ENCODE measurements around the gene ARHGAP31.

Gene ARHGAP31

GRCh38 chr3:119395923-119396358 lies 101.8 kb downstream of the ARHGAP31 start:
- no peak for DNase-seq (ENCODE audit: low read depth in 2 of 2)

DNA sequence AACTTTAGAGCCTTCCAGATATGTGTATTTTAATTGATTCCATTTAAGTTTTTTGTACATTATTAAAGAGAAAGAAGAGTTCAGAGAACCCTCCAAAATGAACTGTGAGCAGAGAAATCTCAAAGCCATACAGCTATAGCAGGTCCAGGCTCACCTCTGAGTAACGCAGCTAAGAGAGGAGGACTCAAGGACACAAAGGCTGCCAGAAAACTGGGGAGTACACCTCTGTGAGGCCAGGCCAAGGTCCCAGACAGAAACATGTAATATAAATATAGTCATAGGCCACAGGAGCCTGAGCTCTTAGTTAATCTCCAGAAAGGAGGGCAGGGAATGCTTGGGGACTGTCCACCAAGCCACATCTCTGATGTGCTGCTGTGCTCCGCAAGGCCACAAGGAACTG lies 102.7 kb downstream of the ARHGAP31 start:
- no peak for DNase-seq (ENCODE audit: low read depth in 2 of 2)

- DNase-seq (ENCODE audit: low read depth in 2 of 2), result no peak
These were observed 106.3 kb downstream of the ARHGAP31 start for GRCh38 chr3:119400466-119400865.

GRCh38 chr3:119401069-119401468 lies 106.9 kb downstream of the ARHGAP31 start:
- DNase-seq (ENCODE audit: low read depth in 2 of 2), result no peak

GRCh38 chr3:119401503-119402440 lies 107.6 kb downstream of the ARHGAP31 start:
- DNase-seq (ENCODE audit: low read depth in 2 of 2), result no peak

- no peak for DNase-seq (ENCODE audit: low read depth in 2 of 2)
These were observed 108.6 kb downstream of the ARHGAP31 start for GRCh38 chr3:119402791-119403190.

DNA sequence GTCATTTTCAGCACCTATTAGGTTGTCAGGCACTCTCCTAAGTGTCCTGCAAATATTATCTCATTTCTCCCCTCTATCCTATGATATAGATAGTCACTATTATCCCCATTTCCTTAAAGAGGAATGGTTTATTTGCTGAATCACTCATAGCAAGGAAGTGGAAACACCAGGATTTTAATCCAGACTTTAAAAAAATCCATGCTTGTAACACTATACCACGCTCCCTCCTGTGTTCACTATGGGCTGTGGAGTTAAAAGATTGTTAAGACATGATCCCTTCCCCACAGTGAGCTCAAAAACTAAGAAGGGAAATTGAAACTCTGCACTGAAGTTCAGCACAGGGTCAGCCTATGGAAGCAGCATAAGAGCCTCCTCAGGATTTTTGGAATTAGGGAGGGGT lies 109.0 kb downstream of the ARHGAP31 start:
- no peak for DNase-seq (ENCODE audit: low read depth in 2 of 2)

- DNase-seq (ENCODE audit: low read depth in 2 of 2), result no peak
These were observed 111.1 kb downstream of the ARHGAP31 start for GRCh38 chr3:119405315-119405714.

GRCh38 chr3:119408243-119408950 lies 114.2 kb downstream of the ARHGAP31 start:
- no peak for DNase-seq (ENCODE audit: low read depth in 2 of 2)

GRCh38 chr3:119409844-119410243 lies 115.7 kb downstream of the ARHGAP31 start:
- DNase-seq (ENCODE audit: low read depth in 2 of 2), result no peak

- DNase-seq (ENCODE audit: low read depth in 2 of 2), result no peak
These were observed 119.6 kb downstream of the ARHGAP31 start for GRCh38 chr3:119413603-119414280.

DNA sequence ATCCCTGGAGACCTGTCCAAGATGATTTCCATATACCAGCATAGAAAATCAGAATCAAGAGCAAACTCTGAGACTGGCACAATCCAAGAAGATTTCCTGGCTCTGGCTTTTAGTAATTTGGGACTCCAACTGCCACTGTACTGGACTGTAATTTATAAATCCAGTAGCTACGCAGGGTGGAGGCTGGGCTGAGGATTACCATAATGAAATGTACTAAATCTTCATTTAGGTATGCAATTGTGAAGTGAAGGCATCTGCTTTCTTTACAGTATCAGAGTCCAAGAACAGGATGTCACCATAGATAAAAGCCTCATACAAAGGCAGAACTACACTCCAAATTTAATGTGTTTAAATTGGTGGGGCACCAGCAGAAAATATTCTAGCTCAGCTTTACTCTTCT lies 122.7 kb downstream of the ARHGAP31 start:
- DNase-seq (ENCODE audit: low read depth in 2 of 2), result no peak

DNA sequence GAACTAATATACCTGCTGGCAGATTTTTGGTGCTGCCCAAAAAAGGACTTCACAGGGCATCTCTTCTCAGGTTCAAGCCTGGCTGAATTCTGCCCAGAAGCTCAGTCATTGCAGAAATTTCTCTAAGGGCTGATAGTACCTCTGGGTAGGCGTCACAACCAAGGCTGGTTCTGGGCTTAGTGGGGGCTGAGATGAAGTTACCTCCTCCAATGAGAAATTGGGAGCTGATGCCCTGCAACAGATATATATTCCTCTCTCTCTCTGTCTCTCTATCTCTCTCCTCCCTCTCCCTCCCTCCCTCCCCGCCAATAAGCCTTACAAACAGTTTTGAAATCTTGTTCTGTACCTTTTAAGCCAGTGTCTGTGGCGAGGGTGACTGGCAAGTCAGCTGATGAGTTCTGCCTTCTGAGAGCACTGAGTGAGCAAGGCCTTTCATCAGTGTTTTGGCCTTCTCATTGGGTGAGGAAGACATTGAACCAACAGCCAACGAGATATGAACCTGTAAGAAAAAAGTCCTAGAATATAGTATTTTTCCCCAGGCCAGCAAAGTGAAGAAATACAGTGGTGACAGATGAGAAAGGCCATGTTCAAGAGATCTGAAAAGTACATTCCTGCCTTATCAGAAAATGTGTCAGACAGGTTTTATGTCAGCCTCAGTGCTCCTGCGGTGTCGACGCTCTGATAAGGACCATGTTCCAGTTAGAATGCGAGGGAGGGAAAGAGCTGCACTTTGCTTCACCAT lies 123.8 kb downstream of the ARHGAP31 start:
- no peak for DNase-seq (ENCODE audit: low read depth in 2 of 2)

DNA sequence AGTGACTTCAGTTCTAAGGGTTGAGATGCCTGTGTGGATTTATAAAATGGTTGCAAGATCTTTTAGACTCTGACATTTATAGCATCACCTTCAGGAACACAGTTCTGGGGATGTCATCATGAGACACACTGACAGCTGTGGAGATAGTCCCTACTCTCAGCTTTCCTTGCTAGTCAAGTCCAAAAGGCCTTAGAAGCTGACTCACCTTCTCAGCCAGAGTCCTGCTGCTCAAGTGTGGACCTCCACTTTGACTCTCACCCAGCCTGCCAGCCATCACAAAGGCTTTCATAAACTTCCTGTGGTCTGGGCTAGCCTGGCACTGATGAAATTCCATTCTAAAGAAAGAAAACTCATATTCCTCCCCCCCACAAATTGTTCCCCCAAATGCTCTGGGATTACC lies 124.5 kb downstream of the ARHGAP31 start:
- DNase-seq (ENCODE audit: low read depth in 2 of 2), result no peak

DNA sequence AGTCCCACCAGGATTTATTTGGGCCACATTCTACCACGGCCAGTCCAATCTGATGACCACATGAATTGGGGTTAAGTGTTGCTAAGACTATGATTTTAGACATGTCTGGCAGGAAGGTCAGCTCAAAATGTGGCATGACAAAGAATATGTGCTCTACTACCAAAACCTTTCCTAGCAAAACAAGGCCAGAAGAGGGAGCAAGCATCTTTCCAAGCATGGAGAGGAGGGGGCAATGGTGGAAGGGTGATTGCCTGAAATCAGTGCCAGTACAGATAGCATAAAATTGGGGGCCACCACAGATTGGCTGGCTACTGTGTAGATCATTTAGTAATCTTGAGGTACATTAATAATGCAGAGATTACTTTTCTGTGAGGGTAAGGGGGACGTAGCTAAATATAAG lies 126.0 kb downstream of the ARHGAP31 start:
- DNase-seq (ENCODE audit: low read depth in 2 of 2), result no peak

GRCh38 chr3:119427669-119428068 lies 133.5 kb downstream of the ARHGAP31 start:
- no peak for DNase-seq (ENCODE audit: low read depth in 2 of 2)

GRCh38 chr3:119428538-119428937 lies 134.4 kb downstream of the ARHGAP31 start:
- no peak for DNase-seq (ENCODE audit: low read depth in 2 of 2)

DNA sequence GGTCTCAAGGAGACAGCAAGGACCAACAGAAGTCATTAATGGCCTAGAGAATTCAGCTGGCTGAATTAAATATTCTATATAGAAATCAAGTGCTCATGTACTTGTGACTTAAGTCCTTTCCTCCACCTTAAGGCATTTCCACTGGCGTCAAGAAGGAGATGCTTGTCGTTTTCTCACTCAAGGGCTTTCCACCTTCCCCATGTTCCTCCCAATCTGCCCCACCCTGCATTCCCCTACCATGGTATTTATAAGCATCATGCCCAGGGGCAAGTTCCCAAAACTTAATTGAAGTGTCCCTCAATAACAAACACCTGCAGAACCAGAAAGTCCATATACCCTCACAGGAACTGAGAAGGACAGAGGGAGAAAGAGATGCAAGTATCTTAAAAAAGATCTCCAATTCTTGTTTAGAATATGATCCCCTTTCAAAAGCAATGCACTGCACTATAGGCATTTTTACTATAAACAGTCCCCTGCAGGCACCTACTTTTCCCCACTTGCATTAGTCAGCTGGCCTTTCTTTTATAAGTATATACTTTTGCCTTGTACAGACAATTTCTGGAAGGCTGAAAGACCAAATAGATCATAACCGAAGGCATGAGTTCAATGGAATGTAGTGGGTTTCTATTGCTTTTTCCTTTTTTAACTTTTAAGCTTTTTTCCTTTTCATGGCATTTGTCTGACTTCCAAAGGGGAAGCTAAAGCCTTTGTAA lies 139.6 kb downstream of the ARHGAP31 start:
- DNase-seq (ENCODE audit: low read depth in 2 of 2), result no peak

GRCh38 chr3:119434703-119435102 lies 140.5 kb downstream of the ARHGAP31 start:
- DNase-seq (ENCODE audit: low read depth in 2 of 2), result no peak

- no peak for DNase-seq (ENCODE audit: low read depth in 2 of 2)
These were observed 142.8 kb downstream of the ARHGAP31 start for GRCh38 chr3:119436977-119437376.

- no peak for DNase-seq (ENCODE audit: low read depth in 2 of 2)
These were observed 143.6 kb downstream of the ARHGAP31 start for GRCh38 chr3:119437691-119438258.

Data from stimulated activated CD4-positive, alpha-beta T cell treated with anti-CD3 and anti-CD28 coated beads, Interleukin-15, amount 100 ng/mL, for 48 hours (primary cell).